Transverse colon (tissue), 4 donors: ENCODE results near the gene PNLIPRP1. TPM values are rescaled to one million over a fixed set of nuclear protein-coding genes. Genes with fewer than 3 reads are reported as not detected.

Experiments
- DNase-seq: peaks from one replicate; pipeline ENCODE4 v3.0.0-alpha.2; 2019
- H3K27ac ChIP-seq, 4 donors: fragments of 200-600 bp; sonication (generic); 2 replicates each; pipeline ENCODE4 v1.5.1; 2016 to 2018; ENCODE audit warnings: inconsistent platforms in 4 of 4
- H3K27me3 ChIP-seq: fragments of 200-600 bp; sonication (generic); 2 replicates; pipeline ENCODE4 v1.5.1; 2017; ENCODE audit warnings: inconsistent platforms
- H3K36me3 ChIP-seq, 4 donors: fragments of 200-600 bp; sonication (generic); 2 replicates each; pipeline ENCODE4 v1.5.1; 2017 to 2019; ENCODE audit warnings: inconsistent platforms in 4 of 4
- H3K4me1 ChIP-seq, 4 donors: fragments of 200-600 bp; sonication (generic); 2 replicates each; pipeline ENCODE4 v1.5.1; 2017 to 2020; ENCODE audit warnings: inconsistent platforms in 4 of 4
- H3K4me3 ChIP-seq, 4 donors: fragments of 200-600 bp; sonication (generic); 1 replicate in 1 of 4; 2 replicates in 3 of 4; pipeline versions ENCODE4 v1.5.1 to v1.6.1; 2017 to 2019; ENCODE audit warnings: inconsistent platforms in 4 of 4
- H3K9me3 ChIP-seq, 2 donors: fragments of 200-600 bp; sonication (generic); 2 replicates each; pipeline ENCODE4 v1.5.1; 2017 to 2019; ENCODE audit warnings: inconsistent platforms in 2 of 2
- EP300 ChIP-seq: sonication (generic); formaldehyde crosslinking; IDR thresholded peaks from one replicate; pipeline ENCODE4 v1.6.1; 2017; ENCODE audit warnings: antibody characterized with exemption, low read depth
- POLR2A ChIP-seq: fragments of 450-650 bp; IDR thresholded peaks from one replicate; pipeline ENCODE4 v1.6.1; 2016; ENCODE audit warnings: antibody characterized with exemption, mild to moderate bottlenecking, moderate library complexity
- POLR2AphosphoS5 ChIP-seq, 3 donors: sonication (generic); formaldehyde crosslinking; IDR thresholded peaks; one replicate each; pipeline ENCODE4 v1.6.1; 2016; ENCODE audit warnings: antibody characterized with exemption in 3 of 3
- WGBS, 2 donors: methylation state at CpG; one replicate each; pipeline ENCODE4 v1.1.5; 2018; ENCODE audit warnings: low coverage in 1 of 2; 5-methylcytosine and 5-hydroxymethylcytosine counted together
- in situ Hi-C, 4 donors: fragments of 200-750 bp; cut with MboI; loops; one replicate each; pipeline versions ENCODE4 v1.15.0 to v1.15.1; 2017; ENCODE audit warnings: low sequenced_read_pairs in 3 of 4, low pct_ligation_motif_present in 1 of 4, low pct_unique_long_range_greater_than_20kb in 1 of 4
- intact Hi-C: fragments of 100-400 bp; cut with DNase I; formaldehyde crosslinking; loops from one replicate; pipeline ENCODE4 v1.15.1; 2023; ENCODE audit warnings: low total_unique reads
- total RNA-seq, 4 donors: library from RNA; depleted of rRNA; stranded (reverse); fragments of >200 nt; gene quantifications; one replicate each; pipeline ENCODE4 v1.1.0, GENCODE V29; 2016
- TF ChIP-seq, protein P1 (sequence below), 5 experiments: fragments of 200-600 bp in 3 of 5; fragments of 450-650 bp in 2 of 5; sonication (generic) in 3 of 5; IDR thresholded peaks; 1 replicate in 2 of 5; 2 replicates in 3 of 5; pipeline ENCODE4 v1.5.1; 2016 to 2017; ENCODE audit warnings: antibody characterized with exemption in 5 of 5, inconsistent platforms in 3 of 5, mild to moderate bottlenecking in 2 of 5, moderate library complexity in 1 of 5

The PNLIPRP1 gene
- total RNA-seq, 4 donors from 2014 or later: not detected

DNA sequence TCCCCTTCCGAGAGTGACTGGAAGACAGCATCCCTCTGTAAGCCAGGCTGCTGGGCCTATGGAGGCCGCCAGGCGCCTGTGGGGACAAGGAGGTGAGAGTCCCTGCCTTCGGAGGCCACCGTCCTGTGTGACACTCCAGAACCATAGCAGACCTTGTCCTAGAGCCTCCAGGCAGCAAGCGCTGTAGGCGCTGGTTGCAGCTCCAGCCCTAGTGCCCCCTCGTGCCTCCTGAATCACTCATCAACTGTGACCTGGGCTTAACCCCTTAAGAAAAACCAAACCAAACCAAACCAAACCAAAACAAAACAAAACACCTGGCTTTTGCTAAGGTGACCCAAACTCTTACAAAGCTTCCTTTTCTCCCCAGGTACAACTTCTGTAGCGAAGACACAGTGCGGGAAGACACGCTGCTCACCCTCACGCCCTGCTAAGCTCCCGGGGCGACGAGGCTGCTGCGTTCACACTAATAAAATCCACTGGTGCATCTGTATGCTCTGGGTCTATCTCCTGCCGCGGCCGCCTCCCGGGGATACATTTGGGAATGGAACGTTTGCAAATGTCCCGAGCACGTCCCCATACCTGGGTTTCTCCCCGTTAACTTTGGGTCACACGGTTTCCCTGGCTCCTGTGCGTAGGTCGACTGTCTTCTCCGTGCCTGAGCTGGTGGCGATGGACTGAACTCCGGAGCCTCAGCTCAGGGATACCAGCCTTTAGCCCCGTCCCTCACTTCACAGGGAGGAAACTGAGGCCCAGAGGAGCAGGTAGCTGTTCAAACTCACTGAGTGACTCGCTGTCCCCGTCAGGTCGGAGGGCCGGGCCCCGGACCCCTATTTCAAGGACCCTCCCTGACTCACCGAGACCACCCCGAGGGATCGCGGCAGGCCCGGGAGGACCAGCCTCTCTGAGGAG lies 18.2 kb downstream of the PNLIPRP1 start:
- no peak for DNase-seq
- H3K4me3 ChIP-seq: peak overlapping the region; percentile 28 to 71 (median 42)
- no peaks in the 10 kb centered on the region for H3K9me3 ChIP-seq
- TF ChIP-seq, protein P1, sequence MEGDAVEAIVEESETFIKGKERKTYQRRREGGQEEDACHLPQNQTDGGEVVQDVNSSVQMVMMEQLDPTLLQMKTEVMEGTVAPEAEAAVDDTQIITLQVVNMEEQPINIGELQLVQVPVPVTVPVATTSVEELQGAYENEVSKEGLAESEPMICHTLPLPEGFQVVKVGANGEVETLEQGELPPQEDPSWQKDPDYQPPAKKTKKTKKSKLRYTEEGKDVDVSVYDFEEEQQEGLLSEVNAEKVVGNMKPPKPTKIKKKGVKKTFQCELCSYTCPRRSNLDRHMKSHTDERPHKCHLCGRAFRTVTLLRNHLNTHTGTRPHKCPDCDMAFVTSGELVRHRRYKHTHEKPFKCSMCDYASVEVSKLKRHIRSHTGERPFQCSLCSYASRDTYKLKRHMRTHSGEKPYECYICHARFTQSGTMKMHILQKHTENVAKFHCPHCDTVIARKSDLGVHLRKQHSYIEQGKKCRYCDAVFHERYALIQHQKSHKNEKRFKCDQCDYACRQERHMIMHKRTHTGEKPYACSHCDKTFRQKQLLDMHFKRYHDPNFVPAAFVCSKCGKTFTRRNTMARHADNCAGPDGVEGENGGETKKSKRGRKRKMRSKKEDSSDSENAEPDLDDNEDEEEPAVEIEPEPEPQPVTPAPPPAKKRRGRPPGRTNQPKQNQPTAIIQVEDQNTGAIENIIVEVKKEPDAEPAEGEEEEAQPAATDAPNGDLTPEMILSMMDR (IDR thresholded peaks at IDR 0.05): no peak
- no peak for TF ChIP-seq POLR2AphosphoS5 (IDR thresholded peaks at IDR 0.05)
- no peak for TF ChIP-seq POLR2A
- no peak for TF ChIP-seq EP300
- H3K4me1 ChIP-seq: peaks cover 0 to 10% (median 0%) of the 10 kb centered on the region in 4 donors
- H3K36me3 ChIP-seq: no peaks in the 10 kb centered on the region
- in situ Hi-C loops: no loop called here
- H3K27me3 ChIP-seq: peaks cover 19% of the 10 kb centered on the region
- intact Hi-C loops: no loop called here
- peak overlapping the region in 3 of 4 donors; percentile 61 to 83 (median 78) for H3K27ac ChIP-seq
- 41% methylated on average over 27 of the region's 41 CpGs; no CpG with 5 or more reads in 1 of the 2 donors for WGBS, 2 donors

DNA sequence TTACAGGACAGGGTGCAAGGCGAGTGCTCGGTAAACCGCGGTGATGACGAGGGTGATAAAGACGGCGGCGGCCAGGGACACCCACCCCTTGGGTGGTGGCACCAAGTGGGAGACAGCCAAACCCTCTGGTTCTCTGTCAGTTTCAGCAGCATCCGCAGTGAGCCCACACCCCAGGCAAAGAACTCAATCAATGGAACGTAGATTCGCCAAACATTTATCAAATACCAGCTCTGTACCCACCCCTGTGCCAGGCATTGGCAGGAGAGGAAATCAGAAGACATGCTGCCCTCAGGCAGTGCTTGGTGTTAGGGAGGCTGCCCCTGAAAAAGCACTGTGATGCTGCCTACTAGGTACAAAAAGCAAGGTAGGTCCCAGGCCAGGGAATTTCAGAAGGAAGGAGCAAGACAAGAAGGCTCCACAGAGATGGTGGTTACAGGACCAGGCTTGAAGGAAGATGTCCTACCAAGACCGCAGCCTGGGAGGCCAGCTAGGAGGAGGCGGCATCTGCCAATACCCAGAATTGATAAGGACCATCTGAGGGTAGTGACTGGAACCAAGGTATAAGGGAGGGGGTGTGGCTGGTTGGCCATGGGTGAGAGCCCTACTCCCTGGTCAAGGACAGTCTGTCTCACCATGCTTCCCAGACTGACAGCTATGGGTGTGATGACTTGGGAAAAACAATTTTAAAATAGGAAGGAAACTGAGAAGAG lies 19.8 kb downstream of the PNLIPRP1 start:
- no peak for DNase-seq
- no peak overlapping the region for H3K4me3 ChIP-seq
- in situ Hi-C loops: no loop called here
- H3K9me3 ChIP-seq: no peaks in the 10 kb centered on the region
- peaks cover 0 to 10% (median 0%) of the 10 kb centered on the region in 4 donors for H3K4me1 ChIP-seq
- peaks cover 19% of the 10 kb centered on the region for H3K27me3 ChIP-seq
- H3K27ac ChIP-seq: no peak overlapping the region
- no peaks in the 10 kb centered on the region for H3K36me3 ChIP-seq
- WGBS, 2 donors: 94 to 100% methylated on average over 1 to 13 of the region's 13 CpGs
- TF ChIP-seq POLR2A: no peak
- TF ChIP-seq POLR2AphosphoS5 (IDR thresholded peaks at IDR 0.05): no peak
- TF ChIP-seq EP300: no peak
- TF ChIP-seq, protein P1 (IDR thresholded peaks at IDR 0.05): no peak
- intact Hi-C loops: no loop called here

DNA sequence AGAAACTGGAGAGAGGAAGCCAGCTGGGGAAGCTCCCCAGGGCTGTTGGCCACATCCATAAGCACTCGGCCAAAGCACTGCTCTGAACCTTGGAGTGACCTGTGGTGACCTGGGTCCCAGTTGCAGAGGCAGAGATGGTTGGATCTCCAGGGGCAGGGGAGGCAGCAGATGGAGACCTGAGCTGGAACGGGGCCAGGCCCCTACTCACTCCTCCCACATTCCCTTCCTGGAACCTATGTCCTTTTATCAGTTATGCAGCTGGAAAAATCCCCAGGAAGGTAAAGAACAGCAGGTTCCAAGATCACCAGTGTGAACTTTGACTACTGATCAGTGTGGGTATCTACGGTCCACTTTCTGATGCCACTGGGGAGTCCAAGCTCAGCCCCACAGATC lies 20.4 kb downstream of the PNLIPRP1 start:
- 69 to 71% methylated on average over 1 to 3 of the region's 3 CpGs for WGBS, 2 donors
- in situ Hi-C loops (no loop called here), intact Hi-C loops (no loop called here)
- H3K4me1 ChIP-seq: peaks cover 0 to 10% (median 0%) of the 10 kb centered on the region in 4 donors
- TF ChIP-seq, protein P1 (IDR thresholded peaks at IDR 0.05): no peak
- TF ChIP-seq POLR2AphosphoS5 (IDR thresholded peaks at IDR 0.05): no peak
- peaks cover 19% of the 10 kb centered on the region for H3K27me3 ChIP-seq
- no peak for DNase-seq
- no peak overlapping the region for H3K4me3 ChIP-seq
- H3K27ac ChIP-seq: no peak overlapping the region
- no peaks in the 10 kb centered on the region for H3K9me3 ChIP-seq
- H3K36me3 ChIP-seq: no peaks in the 10 kb centered on the region

DNA sequence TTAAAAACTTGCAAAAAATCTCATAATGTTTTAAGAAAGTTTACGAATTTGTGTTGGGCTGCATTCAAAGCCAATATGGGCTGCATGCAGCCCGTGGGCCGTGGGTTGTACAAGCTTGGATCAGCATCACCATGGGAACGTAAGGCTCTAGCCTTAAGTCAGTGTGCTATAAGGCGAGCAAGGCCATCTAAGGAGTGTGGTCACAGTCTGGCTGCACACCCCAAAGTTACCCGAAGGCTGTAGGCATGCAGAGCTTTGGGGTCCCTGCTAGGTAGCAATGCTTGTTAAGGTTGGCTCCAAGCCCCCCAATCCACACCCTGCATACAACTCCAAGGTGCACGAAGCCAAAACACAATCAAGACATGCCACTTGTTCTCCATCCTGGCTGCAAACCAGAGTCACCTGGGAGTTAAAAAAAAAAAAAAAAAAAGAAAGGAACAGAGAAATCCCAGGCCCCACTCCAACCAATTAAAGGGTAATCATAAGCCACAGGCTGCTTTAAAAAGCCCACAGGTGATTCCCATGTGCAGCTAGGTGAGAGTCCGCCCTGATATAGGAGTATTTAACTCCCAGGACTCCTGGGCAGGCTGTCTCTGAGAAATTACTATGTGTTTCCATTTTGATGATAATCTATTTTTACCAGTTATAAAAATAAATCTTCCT lies 21.5 kb downstream of the PNLIPRP1 start:
- 74 to 88% methylated on average over 6 to 8 of the region's 8 CpGs for WGBS, 2 donors

More for the DNA sequence above, 21.5 kb downstream of the PNLIPRP1 start:
- no peak overlapping the region for H3K4me3 ChIP-seq
- no peaks in the 10 kb centered on the region for H3K36me3 ChIP-seq
- no peak overlapping the region for H3K27ac ChIP-seq
- H3K9me3 ChIP-seq: no peaks in the 10 kb centered on the region
- intact Hi-C loops (no loop called here), in situ Hi-C loops (no loop called here)
- peaks cover 0 to 10% (median 0%) of the 10 kb centered on the region in 4 donors for H3K4me1 ChIP-seq
- TF ChIP-seq POLR2A (no peak), POLR2AphosphoS5 (IDR thresholded peaks at IDR 0.05) (no peak), EP300 (no peak)
- TF ChIP-seq, protein P1 (IDR thresholded peaks at IDR 0.05): no peak
- peaks cover 19% of the 10 kb centered on the region for H3K27me3 ChIP-seq
- DNase-seq: no peak
